ENCODE data around the gene RHPN2. TPM values are rescaled to one million over a fixed set of nuclear protein-coding genes. Genes with fewer than 3 reads are reported as not detected.
"Not testable (repeated sequence)": the region's sequence is repeated elsewhere in the genome, so short reads cannot be mapped to it uniquely, and the experiment has no call there.

Gene RHPN2
- total RNA-seq, 1 experiment from 2014 or later, result 7.4 TPM

GRCh38 chr19:33066543-33066942, 1.9 kb upstream of the RHPN2 start:
- no peak for DNase-seq (ENCODE audit: low read depth)

DNA sequence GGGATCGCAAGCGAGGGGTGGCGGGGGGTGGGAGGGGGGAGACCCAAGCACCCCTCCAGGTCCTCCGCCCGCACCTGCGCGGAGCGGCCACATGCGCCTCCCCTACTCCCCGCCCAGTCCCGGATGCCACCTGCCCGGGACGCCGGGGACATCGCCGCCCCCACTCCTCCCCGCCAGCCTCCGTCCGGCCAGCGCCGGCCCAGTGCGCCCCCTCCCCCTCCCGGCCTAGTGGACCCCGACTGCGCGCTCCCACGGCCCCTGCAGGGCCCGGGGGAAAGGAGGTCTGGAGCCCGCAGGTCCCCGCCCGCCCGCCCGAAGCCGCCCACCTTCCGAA, 263 bp downstream of the RHPN2 start:
- DNase-seq (ENCODE audit: low read depth), result peak; percentile 34

GRCh38 chr19:33063753-33064457, 783 bp downstream of the RHPN2 start:
- DNase-seq (ENCODE audit: low read depth), result no peak

- no peak for DNase-seq (ENCODE audit: low read depth)
These were observed 1.3 kb downstream of the RHPN2 start for GRCh38 chr19:33063356-33063752.

DNA sequence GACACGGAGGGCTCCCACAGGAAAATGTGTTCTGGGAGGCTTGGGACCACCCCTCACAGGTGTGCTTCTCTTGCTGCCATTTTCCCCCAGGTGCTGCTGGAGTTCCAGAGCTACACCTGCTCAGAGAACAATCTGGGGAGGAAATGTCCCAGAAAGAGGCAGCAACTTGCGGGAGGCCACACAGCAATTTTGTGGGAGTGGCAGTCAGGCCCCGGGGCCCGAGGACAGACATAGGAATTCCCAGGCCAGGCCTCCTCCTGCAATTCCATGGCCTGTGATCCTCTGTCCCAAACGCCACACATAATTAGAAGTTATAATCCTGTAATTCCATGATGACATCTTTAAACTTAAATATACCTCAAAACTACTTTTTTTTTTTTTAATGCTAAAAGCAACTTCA, 1.8 kb downstream of the RHPN2 start:
- DNase-seq (ENCODE audit: low read depth), result no peak

GRCh38 chr19:33060586-33060985, 4.1 kb downstream of the RHPN2 start:
- DNase-seq (ENCODE audit: low read depth), result no peak

DNA sequence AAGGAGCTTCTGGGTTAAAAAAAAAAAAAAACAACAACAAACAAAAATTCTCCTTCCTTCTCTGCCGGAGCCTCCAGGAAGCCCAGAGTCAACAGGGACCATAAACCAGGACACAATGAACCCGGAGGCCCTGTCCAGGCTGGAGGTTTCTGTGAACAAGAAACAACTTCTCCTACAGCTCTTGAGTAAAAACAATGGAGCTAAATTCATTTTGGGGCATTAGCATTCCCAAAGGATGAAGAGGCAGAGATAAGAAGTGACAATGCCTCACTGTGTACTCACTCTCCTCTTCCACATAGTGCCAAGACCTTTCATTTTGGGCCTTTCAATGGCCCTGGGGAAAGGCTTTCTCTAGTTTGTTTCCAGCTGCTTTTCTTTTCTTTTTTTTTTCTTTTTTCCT, 9.0 kb downstream of the RHPN2 start:
- DNase-seq (ENCODE audit: low read depth), result peak; percentile 30

- DNase-seq (ENCODE audit: low read depth), result peak; percentile 44
These were observed 10.1 kb downstream of the RHPN2 start for GRCh38 chr19:33054623-33055022.

- DNase-seq (ENCODE audit: low read depth), result no peak
These were observed 12.2 kb downstream of the RHPN2 start for GRCh38 chr19:33052352-33052972.

DNA sequence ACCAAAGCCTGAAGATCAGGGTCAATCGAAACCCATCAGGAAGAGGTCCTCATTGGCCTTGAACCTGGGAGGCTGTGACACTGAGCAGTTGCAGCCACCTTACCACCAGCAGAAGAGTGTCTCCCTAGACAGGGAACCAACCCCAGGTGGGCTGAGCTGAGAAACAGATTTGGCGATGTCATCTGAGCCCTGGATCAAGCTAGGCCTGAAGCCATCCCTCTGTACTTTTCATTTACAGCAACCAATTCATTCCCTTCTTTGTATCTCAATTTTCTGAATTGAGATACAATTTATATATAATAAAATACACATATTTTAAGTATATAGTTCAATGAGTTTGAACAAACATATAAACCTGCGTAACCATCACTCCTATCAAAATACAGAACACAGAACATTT, 14.6 kb downstream of the RHPN2 start:
- DNase-seq (ENCODE audit: low read depth), result no peak

DNA sequence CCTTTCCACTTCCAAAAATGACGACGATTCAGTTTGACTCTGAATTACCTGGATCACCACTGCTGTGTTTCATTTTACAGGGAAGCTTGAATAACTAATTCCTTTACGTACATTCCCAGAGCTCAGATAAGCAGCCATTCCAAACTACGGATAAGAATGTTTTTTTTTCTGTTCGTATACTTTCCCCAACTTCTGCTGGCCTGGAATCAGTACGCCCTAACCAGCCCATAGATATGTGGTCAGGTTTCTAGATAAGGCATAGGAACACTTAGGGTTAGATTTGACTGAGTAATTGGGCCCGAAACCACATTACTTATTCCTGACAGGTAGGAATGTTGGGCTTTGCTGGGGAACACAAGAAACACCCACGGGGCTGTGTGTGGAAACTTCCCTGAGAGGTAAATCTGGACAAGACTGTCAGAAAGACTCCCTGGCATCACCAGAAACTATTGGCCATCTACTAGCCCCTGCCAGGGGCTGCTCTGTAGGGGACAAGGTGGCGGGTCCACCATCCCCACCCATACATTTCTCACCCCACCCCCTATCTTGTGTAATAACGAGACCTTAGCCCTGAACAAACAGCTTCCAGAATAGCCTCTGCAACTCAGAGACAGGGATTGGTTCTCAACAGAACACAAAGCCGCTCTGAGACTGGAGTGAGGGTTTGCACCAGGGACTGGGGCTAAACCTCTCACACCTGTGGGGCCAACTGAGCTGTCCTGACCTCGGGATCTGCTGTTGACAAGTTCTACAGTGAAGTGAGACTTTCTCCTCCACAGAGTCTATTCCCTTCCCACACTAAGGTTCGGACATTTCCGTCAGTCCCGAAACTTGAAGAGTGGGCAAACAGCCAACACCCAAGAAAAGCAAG, 15.6 kb downstream of the RHPN2 start:
- peak; percentile 39 for DNase-seq (ENCODE audit: low read depth)

DNA sequence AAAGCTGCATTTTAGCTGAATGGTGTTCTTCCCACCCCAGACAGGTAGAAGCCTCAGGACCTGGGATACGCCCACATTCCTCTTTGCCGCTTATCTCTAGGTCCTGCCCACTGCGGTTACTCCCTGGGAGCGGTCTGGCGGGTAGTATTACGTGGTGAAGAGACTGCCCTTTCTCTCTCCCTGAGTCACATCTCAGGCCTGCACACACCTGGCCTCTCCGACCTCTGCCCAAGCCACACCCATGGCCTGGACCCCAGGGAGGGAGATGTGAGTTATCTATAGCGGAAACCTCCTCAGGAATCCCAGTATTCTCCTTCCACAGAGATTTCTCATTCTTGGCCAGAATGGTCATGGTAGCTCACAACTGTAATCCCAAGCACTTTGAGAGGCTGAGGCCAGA, 17.3 kb downstream of the RHPN2 start:
- DNase-seq (ENCODE audit: low read depth), result peak; percentile 30

DNA sequence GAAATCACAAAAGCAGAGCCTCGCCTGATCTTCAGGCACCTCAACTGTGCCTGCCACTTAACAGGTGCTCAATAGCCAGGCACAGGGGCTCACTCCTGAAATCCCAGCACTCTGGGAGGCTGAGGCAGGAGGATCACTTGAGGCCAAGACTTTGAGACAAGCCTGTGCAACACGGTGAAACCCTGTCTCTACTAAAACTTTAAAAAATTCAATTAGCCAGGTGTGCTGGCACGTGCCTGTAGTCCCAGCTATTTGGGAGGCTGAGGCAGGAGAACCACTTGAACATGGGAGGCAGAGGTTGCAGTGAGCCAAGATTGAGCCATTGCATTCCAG, 22.9 kb downstream of the RHPN2 start:
- not testable (repeated sequence) for DNase-seq (ENCODE audit: low read depth)

GRCh38 chr19:33040994-33041827, 23.5 kb downstream of the RHPN2 start:
- peak; percentile 49 for DNase-seq (ENCODE audit: low read depth)

- no peak for DNase-seq (ENCODE audit: low read depth)
These were observed 24.9 kb downstream of the RHPN2 start for GRCh38 chr19:33039815-33040214.

DNA sequence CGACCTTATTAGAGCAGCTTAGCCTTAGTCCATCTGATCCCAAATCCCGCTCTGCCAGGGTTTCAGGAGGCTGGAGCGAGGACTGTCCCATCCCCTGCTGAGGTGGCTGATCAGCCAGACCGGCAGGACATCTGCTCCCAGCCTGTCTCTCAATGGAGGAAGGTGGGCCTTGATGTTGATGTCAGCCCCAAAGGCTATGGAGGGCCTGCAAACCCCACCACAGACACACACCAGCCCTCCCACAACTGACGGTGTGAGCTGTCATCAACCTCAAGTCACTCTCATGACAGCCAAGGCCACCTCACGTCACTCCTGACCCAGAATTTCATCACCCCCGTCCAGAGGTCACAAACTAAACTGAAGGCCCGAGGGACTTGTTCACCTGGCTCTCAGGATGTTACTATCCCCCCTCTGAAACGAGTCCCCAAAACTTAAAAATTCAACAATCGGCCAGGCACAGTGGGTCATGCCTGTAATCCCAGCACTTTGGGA, 25.5 kb downstream of the RHPN2 start:
- DNase-seq (ENCODE audit: low read depth), result no peak

GRCh38 chr19:33037168-33038025, 27.3 kb downstream of the RHPN2 start:
- not testable (repeated sequence) for DNase-seq (ENCODE audit: low read depth)

- DNase-seq (ENCODE audit: low read depth), result not testable (repeated sequence)
These were observed 28.1 kb downstream of the RHPN2 start for GRCh38 chr19:33036370-33037167.

DNA sequence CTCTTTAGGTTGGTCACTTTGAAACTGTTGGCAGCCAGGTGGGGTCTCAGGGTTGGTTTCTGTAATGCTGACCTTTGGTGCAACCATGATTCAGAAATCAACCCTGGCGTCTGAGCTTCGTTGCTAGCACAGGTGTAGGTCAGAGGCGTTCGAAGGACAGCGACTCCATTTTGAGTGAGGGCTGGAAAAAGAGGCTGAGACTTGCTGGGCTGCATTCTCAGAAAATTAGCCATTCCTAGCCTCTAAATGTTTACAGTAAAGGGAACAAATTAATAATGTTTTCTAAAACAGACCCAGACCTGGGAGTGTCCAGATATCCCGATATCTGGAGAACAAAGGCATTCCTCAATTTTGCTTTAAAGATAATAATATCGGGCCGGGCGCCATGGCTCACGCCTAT, 29.2 kb downstream of the RHPN2 start:
- DNase-seq (ENCODE audit: low read depth), result no peak

DNA sequence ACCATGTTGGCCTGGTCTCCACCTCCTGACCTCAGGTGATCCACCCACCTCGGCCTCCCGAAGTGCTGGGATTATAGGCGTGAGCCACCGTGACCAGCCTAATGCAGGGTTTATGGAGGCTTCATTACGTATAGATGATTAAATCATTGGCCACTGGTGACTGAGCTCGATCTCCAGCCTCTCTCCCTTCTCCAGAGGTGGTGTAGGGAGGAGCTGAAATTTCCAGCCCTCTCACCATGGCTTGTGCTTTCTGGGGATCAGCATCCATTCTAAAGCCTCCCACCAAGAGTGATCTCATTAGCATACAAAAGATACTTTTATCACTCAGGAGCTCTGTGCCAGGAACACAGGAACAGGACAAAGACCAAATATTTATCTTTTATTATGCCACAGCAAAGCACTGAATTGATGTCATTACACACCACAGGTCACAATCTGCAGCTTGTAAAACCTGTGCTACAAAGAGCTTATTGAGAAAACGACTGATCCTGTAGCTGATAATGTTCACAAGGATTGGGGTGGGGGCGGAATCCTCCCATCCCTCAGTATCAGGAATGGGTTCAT, 32.4 kb downstream of the RHPN2 start:
- no peak for DNase-seq (ENCODE audit: low read depth)
